ENCODE data around the gene DCST2.

DNA sequence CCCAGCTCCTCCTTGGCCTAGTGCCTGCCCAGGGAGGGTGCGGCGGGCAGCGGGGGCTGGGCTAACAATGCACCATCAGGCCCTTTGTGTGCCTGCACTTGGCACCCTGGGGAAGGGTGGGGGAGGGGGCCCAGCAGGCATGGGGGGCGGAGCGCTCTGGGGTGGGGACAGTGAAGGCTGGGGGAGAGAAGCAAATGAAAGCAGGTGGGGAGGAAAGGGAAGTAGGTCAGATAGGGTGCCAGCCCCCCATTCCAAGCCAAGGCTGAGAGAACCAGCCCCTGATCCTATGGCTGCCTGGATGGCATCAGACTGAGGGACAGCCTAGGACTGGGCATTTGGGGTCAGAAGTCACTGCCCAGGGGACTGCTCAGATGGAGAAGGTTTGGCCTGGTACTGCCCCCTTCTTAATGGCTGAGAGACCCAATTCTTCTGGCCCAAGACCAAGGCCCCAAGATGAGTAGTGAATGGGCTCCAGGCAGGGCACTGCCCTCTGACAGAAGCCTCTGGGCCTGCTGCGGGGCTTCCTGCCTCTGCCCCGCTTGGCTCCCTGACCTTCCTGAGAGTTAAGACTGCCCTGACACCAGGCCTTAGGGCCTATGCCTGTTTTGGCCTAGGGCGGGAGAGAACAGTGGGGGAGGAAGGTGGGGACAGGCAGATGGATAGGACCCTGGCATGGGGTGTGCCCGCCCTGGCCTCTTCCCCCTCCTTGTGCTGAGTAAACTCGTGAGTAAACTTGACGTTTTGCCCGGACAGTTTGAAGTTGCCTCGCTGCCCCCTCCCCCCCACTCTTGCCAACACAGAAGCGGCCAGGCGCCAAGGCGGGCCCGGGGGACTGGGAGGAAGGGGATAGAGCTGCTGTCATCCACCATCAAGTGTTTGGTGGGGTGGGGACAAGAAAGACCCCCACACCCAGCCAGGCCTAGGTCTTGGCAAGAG lies 28.2 kb downstream of the DCST2 start:
- TF ChIP-seq POLR2A (IDR thresholded peaks at IDR 0.05; ENCODE audit: low read depth, low read length) (no peak), POLR2AphosphoS5 (IDR thresholded peaks at IDR 0.05; ENCODE audit: low read depth, low read length) (no peak)

All from GM12892 (cell line).